Tibial nerve (tissue), 3 donors: ENCODE results near the gene LIMS1.

Experiments used
- CTCF ChIP-seq, 5 experiments: fragments of 200-600 bp in 3 of 5; fragments of 450-650 bp in 2 of 5; sonication (generic) in 3 of 5; IDR thresholded peaks; one replicate each; pipeline ENCODE4 v1.5.1; 2016 to 2019; ENCODE audit warnings: antibody characterized with exemption in 5 of 5, mild to moderate bottlenecking in 3 of 5, moderate library complexity in 2 of 5
- POLR2A ChIP-seq, 2 donors: fragments of 450-650 bp; IDR thresholded peaks; one replicate each; pipeline ENCODE4 v1.6.1; 2017; ENCODE audit warnings: antibody characterized with exemption in 2 of 2, mild to moderate bottlenecking in 2 of 2, moderate library complexity in 2 of 2

GRCh38 chr2:108591163-108591562 lies 56.9 kb downstream of the LIMS1 start:
- TF ChIP-seq CTCF (IDR thresholded peaks at IDR 0.05) (no peak), POLR2A (IDR thresholded peaks at IDR 0.05) (no peak)
